HCT116 (cell line): ENCODE measurements around the gene KLF4. TPM values are rescaled to one million over a fixed set of nuclear protein-coding genes. Genes with fewer than 3 reads are reported as not detected.
"Not testable (repeated sequence)": the region's sequence is repeated elsewhere in the genome, so short reads cannot be mapped to it uniquely, and the experiment has no call there.

Experiments used
- ATAC-seq: fragments of 200-7000 bp; cut with Tn5 transposase; 2 replicates; pipeline ENCODE4 v1.9.1; 2020; ENCODE audit warnings: mild to moderate bottlenecking, moderate library complexity
- BruUV-seq: library from RNA; stranded (reverse); fragments of 400-500 nt; replicated peaks from 2 replicates; lab custom pipeline; 2021; lab: Mats Ljungman, UMichigan
- CTCF ChIA-PET: fragments of 300-600 bp; sonication (Branson Sonifier 250); formaldehyde crosslinking; loops from one replicate; lab custom pipeline; 2021; ENCODE audit warnings: antibody characterized with exemption; lab: Charles Lee
- POLR2A ChIA-PET: fragments of 300-600, 350-600 bp; sonication (Branson Sonifier 250); formaldehyde crosslinking; loops from one replicate; lab custom pipeline; 2021; ENCODE audit warnings: antibody characterized with exemption; lab: Charles Lee
- RAD21 ChIA-PET, 2 experiments: fragments of 300-600 bp; sonication (Branson Sonifier 250); formaldehyde crosslinking; loops; one replicate each; lab custom pipeline; 2023; ENCODE audit warnings: low total read pairs in 2 of 2; ENCODE audit not compliant: uncharacterized antibody in 2 of 2, unreplicated experiment in 2 of 2, low non-redundant PET in 1 of 2; lab: Charles Lee
- DNase-seq: peaks from one replicate; pipeline ENCODE4 v3.0.0-alpha.2; 2010; ENCODE audit warnings: low read depth, low spot score
- H2AFZ ChIP-seq: fragments of 200-600 bp; shearing (Covaris generic), sonication (generic); 2 replicates; pipeline ENCODE4 v1.6.1; 2017; ENCODE audit warnings: low read depth, mixed run types, mixed read lengths, antibody characterized with exemption, low read length; ENCODE audit not compliant: poor library complexity, severe bottlenecking
- H3K27ac ChIP-seq: 2 replicates; pipeline ENCODE4 v1.5.1; 2012; ENCODE audit warnings: low read depth, low read length
- H3K27me3 ChIP-seq: fragments of 200-600 bp; sonication (generic); 2 replicates; pipeline ENCODE4 v1.6.1; 2016; ENCODE audit warnings: mixed run types, low read length, mixed read lengths; ENCODE audit not compliant: insufficient read depth
- H3K36me3 ChIP-seq, 2 experiments: fragments of 200-500 bp in 1 of 2; fragments of 200-600 bp in 1 of 2; sonication (Bioruptor generic) in 1 of 2; sonication (generic) in 1 of 2; 2 replicates each; pipeline versions ENCODE4 v1.5.1 to v1.6.1; 2014 to 2016; ENCODE audit warnings: low read length in 2 of 2, inconsistent platforms in 1 of 2, mixed read lengths in 1 of 2, mixed run types in 1 of 2; ENCODE audit not compliant: insufficient read depth in 2 of 2, control insufficient read depth in 1 of 2
- H3K4me1 ChIP-seq, 2 experiments: fragments of 200-600 bp in 1 of 2; sonication (generic) in 1 of 2; 2 replicates each; pipeline versions ENCODE4 v1.5.1 to v1.6.1; 2012 to 2017; ENCODE audit warnings: low read length in 2 of 2, inconsistent platforms in 1 of 2, mild to moderate bottlenecking in 1 of 2, mixed read lengths in 1 of 2, mixed run types in 1 of 2, moderate library complexity in 1 of 2; ENCODE audit not compliant: insufficient read depth in 2 of 2, control insufficient read depth in 1 of 2
- H3K4me2 ChIP-seq: fragments of 200-600 bp; sonication (generic); 2 replicates; pipeline ENCODE4 v1.6.1; 2017; ENCODE audit warnings: mixed run types, low read length, mixed read lengths
- H3K4me3 ChIP-seq, 2 experiments: fragments of 200-600 bp in 1 of 2; sonication (generic) in 1 of 2; replicated peaks in 1 of 2; 2 replicates each; pipeline ENCODE4 v1.5.1; 2011 to 2016; ENCODE audit warnings: low read length in 2 of 2, control low read depth in 1 of 2, low read depth in 1 of 2, mild to moderate bottlenecking in 1 of 2, mixed read lengths in 1 of 2, mixed run types in 1 of 2
- H3K79me2 ChIP-seq: fragments of 200-600 bp; sonication (generic); 2 replicates; pipeline ENCODE4 v1.6.1; 2017; ENCODE audit warnings: mild to moderate bottlenecking, mixed run types, low read length, moderate library complexity, mixed read lengths; ENCODE audit not compliant: insufficient read depth
- H3K9ac ChIP-seq: fragments of 200-600 bp; sonication (generic); 2 replicates; pipeline ENCODE4 v1.6.1; 2016; ENCODE audit warnings: low read length, mixed read lengths
- H3K9me2 ChIP-seq: fragments of 200-600 bp; sonication (generic), shearing (Covaris generic); 2 replicates; pipeline ENCODE4 v1.6.1; 2017; ENCODE audit warnings: mixed run types, mild to moderate bottlenecking, moderate library complexity; ENCODE audit not compliant: insufficient read depth
- H3K9me3 ChIP-seq, 2 experiments: fragments of 200-500 bp in 1 of 2; fragments of 200-600 bp in 1 of 2; sonication (Bioruptor generic) in 1 of 2; sonication (generic) in 1 of 2; 2 replicates each; pipeline ENCODE4 v1.6.1; 2014 to 2017; ENCODE audit warnings: low read length in 2 of 2, mixed read lengths in 2 of 2, inconsistent platforms in 1 of 2, low read depth in 1 of 2, mild to moderate bottlenecking in 1 of 2, mixed run types in 1 of 2, moderate library complexity in 1 of 2; ENCODE audit not compliant: control insufficient read depth in 1 of 2, insufficient read depth in 1 of 2
- H4K20me1 ChIP-seq: fragments of 200-600 bp; sonication (generic), shearing (Covaris generic); 2 replicates; pipeline ENCODE4 v1.6.1; 2017; ENCODE audit warnings: mixed run types, mild to moderate bottlenecking, moderate library complexity; ENCODE audit not compliant: insufficient read depth
- CEBPB ChIP-seq: IDR thresholded peaks from 2 replicates; pipeline ENCODE4 v1.6.1; 2012; ENCODE audit warnings: low read depth
- ELF1 ChIP-seq: IDR thresholded peaks from 2 replicates; pipeline ENCODE4 v1.6.1; 2012; ENCODE audit warnings: low read depth, borderline replicate concordance
- EZH2 ChIP-seq: fragments of 200-600 bp; sonication (generic); IDR thresholded peaks from 2 replicates; pipeline ENCODE4 v1.6.1; 2017; ENCODE audit warnings: antibody characterized with exemption, mixed run types
- EZH2phosphoT487 ChIP-seq: fragments of 200-600 bp; IDR thresholded peaks from 2 replicates; pipeline ENCODE4 v1.6.1; 2018; ENCODE audit warnings: antibody characterized with exemption, borderline replicate concordance
- POLR2A ChIP-seq: IDR thresholded peaks from 2 replicates; pipeline ENCODE4 v1.7.0; 2011; ENCODE audit warnings: borderline replicate concordance; ENCODE audit not compliant: insufficient read depth, insufficient read length; ENCODE audit errors: extremely low read depth
- POLR2AphosphoS5 ChIP-seq: IDR thresholded peaks from 2 replicates; pipeline ENCODE4 v1.6.1; 2011; ENCODE audit warnings: mild to moderate bottlenecking, low read depth, low read length, moderate library complexity
- RAD21 ChIP-seq: IDR thresholded peaks from 2 replicates; pipeline ENCODE4 v1.6.1; 2012; ENCODE audit warnings: low read depth, mild to moderate bottlenecking
- SIN3A ChIP-seq: IDR thresholded peaks from 2 replicates; pipeline ENCODE4 v1.6.1; 2012; ENCODE audit warnings: low read depth
- SP1 ChIP-seq: IDR thresholded peaks from 2 replicates; pipeline ENCODE4 v1.6.1; 2012; ENCODE audit warnings: low read depth
- TCF7L2 ChIP-seq: IDR thresholded peaks from 2 replicates; pipeline ENCODE4 v1.7.0; 2011; ENCODE audit warnings: borderline replicate concordance, inconsistent platforms; ENCODE audit not compliant: insufficient read depth, insufficient read length; ENCODE audit errors: extremely low read depth
- YY1 ChIP-seq: IDR thresholded peaks from 2 replicates; pipeline ENCODE4 v1.6.1; 2011; ENCODE audit warnings: low read length, low read depth, moderate library complexity, mild to moderate bottlenecking; ENCODE audit not compliant: insufficient replicate concordance; ENCODE audit errors: extremely low read depth
- ZNF274 ChIP-seq: fragments of 200-500 bp; sonication (Bioruptor generic); IDR thresholded peaks from 2 replicates; pipeline ENCODE4 v1.6.1; 2014; ENCODE audit warnings: mild to moderate bottlenecking, low read depth, low read length, inconsistent platforms
- intact Hi-C: fragments of 100-400 bp; cut with micrococcal nuclease; formaldehyde crosslinking; loops from 2 replicates; pipeline ENCODE4 v1.10.0; 2022
- total RNA-seq: library from RNA; stranded (reverse); gene quantifications from one replicate; pipeline ENCODE4 v1.2.1, GENCODE V29; 2021; ENCODE audit not compliant: unreplicated experiment
- TF ChIP-seq, protein P1 (sequence below), 3 experiments: fragments of 200-600 bp in 1 of 3; sonication (generic) in 1 of 3; IDR thresholded peaks in 2 of 3; conservative IDR thresholded peaks in 1 of 3; 2 replicates each; pipeline ENCODE4 v1.5.1; 2012 to 2017; ENCODE audit warnings: low read depth in 2 of 3, low read length in 2 of 3, antibody characterized with exemption in 1 of 3, borderline replicate concordance in 1 of 3, control low read depth in 1 of 3, mild to moderate bottlenecking in 1 of 3, mixed read lengths in 1 of 3, mixed run types in 1 of 3, moderate library complexity in 1 of 3; ENCODE audit not compliant: insufficient read depth in 1 of 3
- TF ChIP-seq, protein P2 (sequence below): IDR thresholded peaks from 2 replicates; pipeline ENCODE4 v1.6.1; 2011; ENCODE audit warnings: mild to moderate bottlenecking, low read length, moderate library complexity; ENCODE audit not compliant: insufficient replicate concordance; ENCODE audit errors: extremely low read depth

KLF4 gene
- total RNA-seq, 1 experiment from 2014 or later = 92.8 TPM

DNA sequence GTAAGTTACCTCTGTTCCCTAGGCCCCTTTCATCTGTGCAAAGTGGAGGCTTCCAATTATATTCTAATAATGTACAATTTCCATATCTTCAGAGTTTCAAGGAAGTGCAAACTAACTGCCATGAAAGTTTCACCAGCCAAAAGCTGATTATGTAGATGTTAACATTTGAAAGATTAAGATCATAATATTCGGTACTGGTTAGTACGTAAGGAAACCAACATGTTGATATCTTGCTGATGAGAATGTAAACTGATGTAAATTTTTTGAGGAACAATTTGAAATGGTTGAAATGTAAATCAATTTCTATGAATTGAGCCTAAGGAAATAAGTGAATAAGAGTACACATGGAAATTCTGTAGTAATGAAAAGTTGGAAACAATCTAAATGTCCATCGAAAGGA is 12.9 kb upstream of the KLF4 start:
- TF ChIP-seq, protein P1, sequence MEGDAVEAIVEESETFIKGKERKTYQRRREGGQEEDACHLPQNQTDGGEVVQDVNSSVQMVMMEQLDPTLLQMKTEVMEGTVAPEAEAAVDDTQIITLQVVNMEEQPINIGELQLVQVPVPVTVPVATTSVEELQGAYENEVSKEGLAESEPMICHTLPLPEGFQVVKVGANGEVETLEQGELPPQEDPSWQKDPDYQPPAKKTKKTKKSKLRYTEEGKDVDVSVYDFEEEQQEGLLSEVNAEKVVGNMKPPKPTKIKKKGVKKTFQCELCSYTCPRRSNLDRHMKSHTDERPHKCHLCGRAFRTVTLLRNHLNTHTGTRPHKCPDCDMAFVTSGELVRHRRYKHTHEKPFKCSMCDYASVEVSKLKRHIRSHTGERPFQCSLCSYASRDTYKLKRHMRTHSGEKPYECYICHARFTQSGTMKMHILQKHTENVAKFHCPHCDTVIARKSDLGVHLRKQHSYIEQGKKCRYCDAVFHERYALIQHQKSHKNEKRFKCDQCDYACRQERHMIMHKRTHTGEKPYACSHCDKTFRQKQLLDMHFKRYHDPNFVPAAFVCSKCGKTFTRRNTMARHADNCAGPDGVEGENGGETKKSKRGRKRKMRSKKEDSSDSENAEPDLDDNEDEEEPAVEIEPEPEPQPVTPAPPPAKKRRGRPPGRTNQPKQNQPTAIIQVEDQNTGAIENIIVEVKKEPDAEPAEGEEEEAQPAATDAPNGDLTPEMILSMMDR (IDR thresholded peaks at IDR 0.05 in 2 of 3, conservative IDR thresholded peaks at IDR 0.05 in 1 of 3; ENCODE audit: borderline replicate concordance in 1 of 3, insufficient read depth in 1 of 3, low read depth in 2 of 3, low read length in 2 of 3) = no peak
- no peak for TF ChIP-seq EZH2
- no peak for TF ChIP-seq ELF1
- no peak for TF ChIP-seq RAD21
- TF ChIP-seq YY1 = no peak
- no peak for TF ChIP-seq POLR2AphosphoS5
- TF ChIP-seq ZNF274 = no peak
- TF ChIP-seq SP1 = no peak
- no peak for TF ChIP-seq CEBPB
- TF ChIP-seq POLR2A = no peak
- TF ChIP-seq, protein P2, sequence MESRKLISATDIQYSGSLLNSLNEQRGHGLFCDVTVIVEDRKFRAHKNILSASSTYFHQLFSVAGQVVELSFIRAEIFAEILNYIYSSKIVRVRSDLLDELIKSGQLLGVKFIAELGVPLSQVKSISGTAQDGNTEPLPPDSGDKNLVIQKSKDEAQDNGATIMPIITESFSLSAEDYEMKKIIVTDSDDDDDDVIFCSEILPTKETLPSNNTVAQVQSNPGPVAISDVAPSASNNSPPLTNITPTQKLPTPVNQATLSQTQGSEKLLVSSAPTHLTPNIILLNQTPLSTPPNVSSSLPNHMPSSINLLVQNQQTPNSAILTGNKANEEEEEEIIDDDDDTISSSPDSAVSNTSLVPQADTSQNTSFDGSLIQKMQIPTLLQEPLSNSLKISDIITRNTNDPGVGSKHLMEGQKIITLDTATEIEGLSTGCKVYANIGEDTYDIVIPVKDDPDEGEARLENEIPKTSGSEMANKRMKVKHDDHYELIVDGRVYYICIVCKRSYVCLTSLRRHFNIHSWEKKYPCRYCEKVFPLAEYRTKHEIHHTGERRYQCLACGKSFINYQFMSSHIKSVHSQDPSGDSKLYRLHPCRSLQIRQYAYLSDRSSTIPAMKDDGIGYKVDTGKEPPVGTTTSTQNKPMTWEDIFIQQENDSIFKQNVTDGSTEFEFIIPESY = no peak
- no peak for TF ChIP-seq SIN3A
- TF ChIP-seq TCF7L2 = no peak
- no peak for TF ChIP-seq EZH2phosphoT487
- no peak overlapping the region for H3K4me3 ChIP-seq
- BruUV-seq = no TSS peak
- H3K27me3 ChIP-seq = no peaks in the 10 kb centered on the region
- H3K9ac ChIP-seq = no peak overlapping the region
- H4K20me1 ChIP-seq = no peaks in the 10 kb centered on the region
- no peak overlapping the region for H3K27ac ChIP-seq
- H3K9me2 ChIP-seq = no peaks in the 10 kb centered on the region
- no peaks in the 10 kb centered on the region for H3K36me3 ChIP-seq
- no peak overlapping the region for H3K4me2 ChIP-seq
- H3K79me2 ChIP-seq = no peaks in the 10 kb centered on the region
- peaks cover 5 to 14% of the 10 kb centered on the region in 2 experiments for H3K4me1 ChIP-seq
- H3K9me3 ChIP-seq = no peaks in the 10 kb centered on the region
- no peak for ATAC-seq
- RAD21 ChIA-PET = no interaction called here
- CTCF ChIA-PET = no interaction called here
- intact Hi-C loops = no loop called here
- no peak for DNase-seq
- H2AFZ ChIP-seq = no peak overlapping the region
- POLR2A ChIA-PET = no interaction called here

DNA sequence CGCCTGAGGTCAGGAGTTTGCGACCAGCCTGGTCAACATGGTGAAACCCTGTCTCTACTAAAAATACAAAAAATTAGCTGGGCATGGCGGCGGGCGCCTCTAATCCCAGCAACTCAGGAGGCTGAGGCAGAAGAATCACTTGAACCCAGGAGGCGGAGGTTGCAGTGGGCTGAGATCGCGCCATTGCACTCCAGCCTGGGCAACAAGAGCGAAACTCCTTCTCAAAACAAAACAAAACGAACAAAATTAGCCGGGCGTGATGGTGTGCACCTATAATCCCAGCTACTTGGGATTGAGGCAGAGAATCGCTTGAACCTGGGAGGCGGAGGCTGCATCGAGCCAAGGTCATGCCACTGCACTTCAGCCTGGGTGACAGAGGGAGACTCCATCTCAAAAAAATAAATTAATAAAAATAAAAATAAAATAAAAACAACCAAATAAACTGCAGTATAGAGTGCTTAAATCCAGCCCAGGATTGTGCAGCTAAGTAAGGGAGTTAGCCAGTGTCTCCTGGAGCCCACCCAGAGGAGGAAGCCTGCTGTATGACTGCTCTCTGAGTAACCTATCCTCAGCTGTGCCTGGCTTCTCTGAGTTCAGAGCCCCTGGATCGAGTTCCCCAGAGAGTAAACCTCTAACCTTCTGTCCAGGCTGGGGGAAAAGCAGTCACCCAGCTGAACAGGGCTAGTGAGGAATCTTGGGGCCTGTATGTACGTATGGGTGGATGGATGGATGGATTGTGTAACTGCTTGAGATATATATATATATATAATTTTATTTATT is 11.0 kb upstream of the KLF4 start:
- ATAC-seq, CTCF ChIA-PET, H4K20me1 ChIP-seq, H3K4me3 ChIP-seq, BruUV-seq, H3K27ac ChIP-seq, intact Hi-C loops, H3K27me3 ChIP-seq, H3K4me2 ChIP-seq, RAD21 ChIA-PET, H3K9ac ChIP-seq, H2AFZ ChIP-seq, DNase-seq, H3K9me2 ChIP-seq, H3K9me3 ChIP-seq, H3K79me2 ChIP-seq, POLR2A ChIA-PET, H3K36me3 ChIP-seq: not testable (repeated sequence)
- H3K4me1 ChIP-seq = peaks cover 5 to 14% of the 10 kb centered on the region in 2 experiments
